ENCODE results near the gene KCND3.

The KCND3 gene

DNA sequence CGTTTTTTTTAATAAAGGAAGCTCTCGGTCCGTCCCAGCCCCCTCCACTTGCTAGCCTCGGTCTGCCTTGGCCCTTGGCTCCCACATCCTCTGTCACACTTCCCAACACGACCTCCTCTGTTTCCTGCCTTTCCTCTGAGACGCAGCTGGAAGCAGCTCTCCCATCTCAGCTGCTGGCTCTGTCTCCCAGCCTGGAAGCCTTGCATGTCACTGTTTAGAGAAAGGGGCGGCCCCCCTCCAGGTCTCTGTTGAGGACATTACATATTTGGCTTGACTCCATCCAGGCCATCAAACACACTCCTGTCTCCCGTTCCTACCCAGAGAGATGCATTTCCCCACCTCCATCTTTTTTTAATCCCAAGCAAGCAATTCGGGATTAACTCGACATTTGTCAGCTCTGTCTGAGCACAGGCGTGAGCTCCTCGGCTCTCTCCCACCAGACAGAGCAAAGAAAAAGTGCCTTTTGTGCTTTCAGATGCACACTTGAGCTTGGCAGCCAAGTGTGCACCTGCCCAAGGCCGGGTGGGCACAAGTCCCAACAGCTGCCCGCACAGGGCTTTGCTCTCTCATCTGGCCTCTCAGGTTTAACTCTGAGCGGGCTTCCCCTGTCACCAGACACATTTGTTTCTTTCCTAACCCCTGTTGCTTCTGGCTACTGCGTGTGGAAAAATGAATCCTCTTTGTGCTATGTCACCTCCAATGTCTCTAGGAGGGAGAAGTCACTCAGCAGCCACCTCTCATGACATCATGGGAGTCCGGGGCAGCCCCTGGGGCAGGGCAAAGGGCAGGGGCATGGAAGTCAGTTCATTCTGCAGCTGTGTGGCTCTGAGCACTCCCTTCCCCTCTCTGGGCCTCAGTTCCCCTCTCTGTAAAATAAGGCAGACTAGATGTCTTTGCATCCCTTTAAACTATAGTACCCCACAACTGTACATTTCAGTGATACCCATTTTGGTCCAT is 108.3 kb downstream of the KCND3 start:
- DNase-seq = no peak

DNA sequence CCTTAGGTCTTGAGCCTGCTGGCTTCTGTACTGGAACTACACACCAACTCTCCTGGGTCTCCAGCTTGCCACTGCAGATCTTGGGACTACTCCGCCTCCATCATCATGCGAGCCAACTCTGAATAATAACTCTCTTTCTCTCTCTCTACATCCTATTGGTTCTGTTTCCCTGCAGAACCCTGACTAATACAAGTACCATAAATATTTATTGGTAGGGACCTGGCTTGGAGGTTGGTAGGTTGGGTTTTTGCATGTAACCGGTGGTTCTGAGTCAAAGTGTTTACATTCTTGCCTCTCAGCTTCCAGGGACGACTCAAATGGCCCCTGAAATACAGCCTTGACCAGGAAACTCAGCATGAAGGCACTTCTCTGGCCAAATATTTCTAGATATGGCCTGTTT is 110.4 kb downstream of the KCND3 start:
- no peak for DNase-seq

DNA sequence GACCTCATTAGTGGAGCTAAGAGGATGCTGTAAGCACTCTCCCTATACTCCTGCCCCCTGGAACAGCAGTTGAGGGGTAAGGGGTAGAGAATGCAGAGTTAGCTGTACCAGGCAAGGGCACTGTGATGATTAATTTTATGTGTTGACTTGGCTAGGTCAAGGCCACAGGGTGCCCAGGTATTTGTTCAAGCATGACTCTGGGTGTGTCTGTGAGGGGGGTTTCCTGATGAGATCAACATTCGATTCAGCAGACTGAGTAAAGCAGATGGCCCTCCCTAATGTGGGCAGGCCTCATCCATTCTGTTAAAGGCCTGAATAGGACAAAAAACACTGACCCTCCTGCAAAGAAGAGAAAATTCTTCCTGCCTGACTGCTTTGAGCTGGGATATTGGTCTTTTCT is 110.8 kb downstream of the KCND3 start:
- no peak for DNase-seq

DNA sequence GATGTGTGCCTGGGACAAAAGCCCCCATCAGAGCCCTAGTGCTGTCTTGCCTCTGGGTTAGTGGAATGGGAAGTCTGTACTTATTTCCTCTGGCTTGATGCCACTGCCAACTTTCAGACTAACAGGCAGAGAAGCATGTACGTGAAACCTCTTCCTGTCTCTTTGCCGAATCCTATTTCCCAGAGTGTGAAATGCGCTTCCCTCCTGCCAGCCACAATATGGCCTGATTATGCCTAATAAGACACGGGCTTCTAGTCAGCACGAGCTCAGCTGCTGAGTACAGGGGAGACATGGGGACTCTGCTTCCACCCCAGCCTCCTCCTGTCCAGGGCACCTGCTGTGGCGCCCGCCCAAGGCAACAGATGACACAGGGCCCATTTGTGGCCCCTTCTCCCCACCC is 111.4 kb downstream of the KCND3 start:
- DNase-seq = no peak

DNA sequence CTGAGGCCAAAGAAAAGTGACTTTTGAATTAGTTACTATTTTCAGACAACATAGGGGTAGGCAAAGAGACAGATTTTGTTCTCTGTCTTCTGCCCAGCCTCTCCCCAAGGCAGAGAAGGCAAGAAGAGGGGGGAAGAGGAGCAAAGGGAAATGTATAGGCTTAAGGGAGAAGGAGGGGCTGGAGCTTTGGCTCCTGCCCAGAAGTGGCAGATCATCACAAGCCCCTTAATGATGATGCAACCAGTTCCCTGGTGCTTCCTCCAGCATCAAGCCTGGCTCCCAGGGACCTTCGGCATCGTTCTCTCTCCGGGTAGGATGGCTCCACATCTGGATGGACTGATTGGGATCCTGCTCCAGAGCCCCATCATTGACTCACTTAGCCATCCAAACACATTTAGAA is 112.8 kb downstream of the KCND3 start:
- DNase-seq = no peak

DNA sequence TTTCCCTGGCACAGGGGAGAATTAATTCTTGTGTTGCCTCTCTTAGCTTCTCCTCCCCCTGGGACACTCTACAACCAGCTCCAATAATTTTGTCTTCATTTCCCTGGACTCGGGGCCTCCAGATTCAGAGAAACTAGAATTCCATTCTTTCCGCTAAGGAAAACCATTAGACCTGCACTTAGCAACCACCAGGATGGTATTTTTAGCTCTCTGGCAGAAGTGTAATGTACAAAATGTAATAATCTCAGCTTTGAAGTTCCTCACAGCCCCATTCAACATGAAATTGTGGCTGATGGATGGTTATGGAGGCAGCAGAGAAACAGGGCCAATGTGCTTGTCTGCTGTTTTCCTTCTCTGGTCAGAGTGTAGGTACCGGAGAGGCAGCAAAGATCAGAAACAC is 113.8 kb downstream of the KCND3 start:
- no peak for DNase-seq

DNA sequence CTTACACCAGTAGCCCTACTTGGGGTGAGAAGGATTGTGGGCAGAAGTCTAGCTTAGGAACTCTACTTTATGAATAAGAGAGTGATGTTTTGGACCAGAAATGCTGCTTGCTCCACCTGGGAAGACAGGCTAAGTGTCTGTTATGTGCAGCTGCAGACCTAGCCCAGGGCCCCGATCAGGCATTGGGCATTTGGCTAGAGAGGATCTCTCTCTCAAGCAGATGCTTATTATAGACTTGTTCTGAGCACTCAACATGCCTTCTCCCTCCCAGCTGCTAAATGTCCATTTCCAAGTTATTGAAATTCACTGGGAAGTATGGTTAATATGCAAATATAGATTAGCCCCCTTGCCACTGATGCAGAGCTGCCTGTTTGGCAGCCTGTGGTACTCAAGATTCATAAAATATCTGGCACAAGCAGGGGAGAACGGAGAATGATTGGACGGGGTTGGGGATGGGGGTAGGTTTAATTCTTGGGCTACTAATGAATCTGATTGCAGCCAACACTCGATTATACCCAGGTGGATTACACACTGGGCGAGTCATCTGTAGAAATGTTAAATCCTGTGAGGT is 115.9 kb downstream of the KCND3 start:
- no peak for DNase-seq

DNA sequence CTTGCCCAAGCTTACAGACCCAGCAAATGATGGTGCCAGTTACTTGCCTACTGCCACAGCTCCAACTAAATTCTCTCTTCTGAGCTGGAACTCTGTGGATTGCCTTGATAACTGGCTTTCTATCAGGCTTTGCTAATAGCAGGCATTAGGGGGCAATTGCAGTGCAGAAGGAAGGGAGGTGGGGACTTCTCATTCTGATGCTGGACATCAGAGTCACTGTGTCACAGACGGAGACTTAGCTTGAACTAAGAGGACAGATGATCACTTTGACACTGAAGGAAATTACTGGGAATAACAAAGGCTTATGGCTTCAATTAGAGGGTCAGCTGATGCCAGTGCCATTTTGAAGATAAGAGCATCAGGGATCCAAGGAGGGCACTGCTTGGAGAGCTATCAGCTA is 119.3 kb downstream of the KCND3 start:
- no peak for DNase-seq

DNA sequence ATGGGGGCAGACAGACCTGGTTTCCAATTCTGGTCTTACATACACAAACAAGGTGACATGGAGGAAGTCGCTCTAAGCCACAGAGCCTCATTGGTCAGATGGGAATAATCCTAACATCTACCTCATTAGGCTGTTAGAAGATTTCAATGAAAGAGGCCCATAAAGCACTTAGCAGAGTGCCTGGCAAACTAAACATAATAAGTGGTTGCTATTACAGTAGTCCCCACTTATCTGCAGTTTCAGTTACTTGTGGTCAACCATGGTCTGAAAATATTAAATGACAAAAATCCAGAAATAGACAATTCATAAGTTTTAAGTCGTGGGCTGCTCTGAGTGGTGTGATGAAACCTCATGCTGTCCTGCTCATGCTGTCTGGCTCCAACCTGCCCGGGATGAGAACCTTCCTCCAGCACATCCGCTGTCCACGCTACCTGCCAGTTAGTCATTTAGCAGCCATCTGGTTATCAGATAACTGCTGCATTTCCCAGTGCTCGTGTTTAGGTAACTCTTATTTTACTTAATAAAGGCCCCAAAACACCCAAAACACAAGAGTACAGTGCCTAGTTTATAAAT is 121.5 kb downstream of the KCND3 start:
- no peak for DNase-seq

DNA sequence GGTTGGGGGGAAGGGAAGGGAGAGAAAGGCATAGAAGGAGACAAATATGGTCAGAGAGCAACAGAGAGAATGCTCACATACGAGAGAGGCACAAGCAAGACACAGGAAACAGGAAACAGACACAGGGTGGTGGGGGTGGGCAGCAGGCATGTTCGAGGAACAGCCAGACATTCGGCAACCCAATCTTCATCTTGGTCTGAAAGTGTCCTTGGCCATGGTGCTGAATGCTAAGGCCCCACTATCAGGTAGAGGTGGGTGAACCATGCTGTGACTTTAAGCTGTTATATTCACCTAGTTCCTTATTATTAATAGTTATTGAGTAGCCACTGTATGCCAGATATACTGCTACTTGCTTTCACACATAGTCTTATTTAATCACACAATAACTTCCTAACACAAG is 124.6 kb downstream of the KCND3 start:
- peak; percentile 8 for DNase-seq

DNA sequence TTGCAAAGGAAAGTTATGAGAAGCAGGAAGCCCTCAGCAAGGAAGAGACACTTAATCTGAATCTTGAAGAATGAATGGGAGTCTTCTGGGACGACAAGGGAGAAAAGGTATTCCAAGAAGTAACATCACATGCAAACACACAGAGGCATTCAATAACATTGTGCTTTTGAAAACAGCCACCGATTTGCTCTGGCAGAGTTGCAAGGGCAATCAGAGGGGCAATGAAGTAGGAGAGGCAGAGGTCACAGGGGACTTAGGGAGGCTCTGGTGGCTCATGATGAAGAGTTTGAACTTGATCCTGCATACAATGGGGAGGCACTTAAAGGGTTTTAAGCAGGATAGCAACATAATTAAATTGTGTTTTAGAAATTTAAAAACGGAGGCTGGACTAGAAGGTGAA is 126.1 kb downstream of the KCND3 start:
- DNase-seq = no peak

DNA sequence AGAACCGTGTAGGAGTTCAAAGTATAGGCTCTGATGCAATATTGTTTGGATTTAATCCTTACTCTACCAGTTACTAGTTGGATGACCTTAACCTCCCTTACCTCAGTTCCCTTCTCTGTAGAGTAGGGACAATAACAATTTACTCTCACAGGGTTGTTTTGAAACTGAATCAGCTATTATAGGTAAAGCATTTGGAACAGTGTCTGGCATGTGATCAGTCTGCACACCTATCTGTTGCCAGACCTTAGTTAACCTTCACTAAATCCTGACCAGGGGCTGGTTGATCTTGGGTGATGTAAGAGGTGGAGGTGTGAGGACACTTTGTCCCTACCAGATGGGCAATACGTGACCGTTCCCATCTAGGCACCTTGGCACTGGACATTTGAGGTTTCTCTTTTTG is 126.9 kb downstream of the KCND3 start:
- no peak for DNase-seq

DNA sequence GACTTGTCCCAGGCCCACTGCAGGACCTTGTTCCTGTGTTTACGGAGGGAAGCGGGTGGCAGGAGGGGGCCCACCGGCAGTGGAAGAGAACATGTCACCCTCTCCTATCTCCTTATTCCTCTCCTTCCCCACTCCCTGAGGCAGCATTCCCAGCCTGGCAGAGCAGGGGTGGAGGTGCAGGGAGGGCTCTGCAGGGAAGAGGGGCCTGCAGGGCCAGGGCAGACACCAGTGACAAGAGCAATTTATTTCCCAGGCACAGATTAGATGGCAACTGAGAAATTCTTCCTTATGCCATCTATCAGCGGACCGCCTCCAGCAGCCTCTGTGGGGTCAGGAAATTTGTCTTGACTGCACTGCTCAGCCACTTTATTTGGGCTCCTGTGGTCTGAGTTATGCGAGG is 127.9 kb downstream of the KCND3 start:
- DNase-seq = no peak

DNA sequence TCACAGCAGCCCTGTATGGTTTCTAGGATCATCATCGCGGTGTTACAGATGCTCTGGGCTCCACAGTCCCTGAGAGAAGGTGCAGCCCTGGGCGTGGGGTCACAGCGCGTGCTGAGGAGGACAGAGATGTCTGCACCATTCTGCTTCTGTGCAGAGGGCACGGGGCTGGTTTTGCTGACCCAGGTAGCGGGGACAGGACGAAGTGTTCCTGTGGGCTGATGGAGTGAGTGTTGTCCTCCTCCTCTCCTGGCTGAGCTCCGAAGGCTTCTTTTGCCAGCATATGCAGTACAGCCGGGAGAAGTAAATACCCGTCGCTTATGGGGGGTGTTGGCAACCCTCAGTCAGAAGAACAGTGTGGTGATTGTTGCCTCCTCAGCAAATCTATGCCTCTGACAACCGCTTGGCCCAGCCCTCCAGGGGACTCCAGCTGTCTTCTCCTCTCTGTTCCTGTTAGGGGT is 132.2 kb downstream of the KCND3 start:
- no peak for DNase-seq

DNA sequence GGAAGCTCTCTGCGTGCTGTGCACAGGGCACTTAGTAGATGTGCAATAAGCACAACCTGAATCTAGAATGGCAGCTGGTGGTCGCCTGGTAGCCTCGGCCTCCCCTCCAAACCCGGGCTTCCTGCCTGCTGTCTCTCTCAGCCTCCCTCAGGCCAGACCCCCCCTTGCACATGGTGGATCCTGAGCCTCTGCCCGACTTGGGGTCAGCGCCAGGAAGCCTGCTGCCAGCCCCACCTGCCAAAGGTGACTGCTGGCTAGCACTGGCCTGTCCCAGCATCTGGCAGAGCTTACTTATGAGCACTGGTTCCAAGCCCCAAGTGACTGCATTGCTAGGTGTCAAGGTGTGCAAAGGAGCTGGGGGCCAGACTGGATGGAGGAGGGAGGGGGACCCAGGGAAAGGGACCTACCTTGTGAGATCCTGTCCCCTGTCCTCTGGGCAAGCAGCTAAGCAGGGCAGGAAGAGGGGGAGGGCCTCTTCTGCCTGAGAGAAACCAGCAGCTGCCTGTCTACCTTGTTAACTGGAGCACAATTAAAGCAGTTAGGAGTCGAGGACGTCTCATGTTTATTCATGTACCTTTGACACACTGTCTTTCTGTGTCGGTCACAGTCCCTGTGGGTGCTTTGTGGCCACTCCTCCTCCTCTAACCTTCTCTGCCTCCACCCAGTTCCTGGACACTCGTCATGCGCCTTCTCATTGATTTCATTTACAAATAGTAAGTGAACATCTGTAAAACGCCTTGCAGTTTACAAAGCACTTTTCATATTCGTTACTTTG is 132.9 kb downstream of the KCND3 start:
- DNase-seq = no peak

DNA sequence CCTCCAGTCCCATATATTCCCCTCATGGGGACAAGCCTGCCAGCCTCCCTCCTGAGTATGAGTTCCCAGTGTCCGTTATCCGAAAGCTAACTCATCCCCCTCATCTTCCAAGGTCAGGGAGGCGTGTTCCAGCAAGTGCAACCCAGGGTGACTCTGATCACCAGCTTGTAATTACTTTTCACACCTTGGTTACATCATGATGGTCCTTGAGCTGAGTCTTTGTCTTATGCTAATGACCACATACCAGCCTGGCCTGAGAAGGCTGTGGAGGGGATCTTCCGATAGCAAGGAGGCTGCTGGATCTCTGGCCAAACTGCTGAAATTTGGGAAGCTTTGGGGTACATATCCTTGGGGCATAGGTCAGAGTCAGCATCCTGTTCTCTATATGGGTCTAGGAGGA is 134.2 kb downstream of the KCND3 start:
- DNase-seq = no peak

DNA sequence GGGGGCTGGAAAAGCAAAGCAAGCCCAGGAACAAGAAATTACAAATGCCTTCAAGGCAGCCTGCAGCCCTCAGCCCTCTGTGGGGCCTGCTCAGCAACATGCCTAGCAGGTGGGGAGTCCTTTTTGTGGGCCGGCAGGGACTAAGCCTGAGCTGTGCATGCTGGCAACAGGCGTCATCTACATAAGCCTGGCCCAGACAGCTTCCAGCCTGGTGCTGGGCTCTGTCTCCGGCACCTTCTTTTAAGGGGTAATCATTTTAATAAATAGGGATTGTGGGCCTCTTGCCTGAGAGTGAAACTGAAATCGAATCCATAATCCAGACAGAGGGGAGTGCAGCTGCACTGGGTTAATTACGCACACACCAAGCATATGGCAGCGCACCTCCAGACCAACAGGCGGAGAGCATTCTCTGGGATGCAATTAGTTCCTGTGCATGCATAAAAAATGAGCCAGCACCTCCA is 137.2 kb downstream of the KCND3 start:
- no peak for DNase-seq

DNA sequence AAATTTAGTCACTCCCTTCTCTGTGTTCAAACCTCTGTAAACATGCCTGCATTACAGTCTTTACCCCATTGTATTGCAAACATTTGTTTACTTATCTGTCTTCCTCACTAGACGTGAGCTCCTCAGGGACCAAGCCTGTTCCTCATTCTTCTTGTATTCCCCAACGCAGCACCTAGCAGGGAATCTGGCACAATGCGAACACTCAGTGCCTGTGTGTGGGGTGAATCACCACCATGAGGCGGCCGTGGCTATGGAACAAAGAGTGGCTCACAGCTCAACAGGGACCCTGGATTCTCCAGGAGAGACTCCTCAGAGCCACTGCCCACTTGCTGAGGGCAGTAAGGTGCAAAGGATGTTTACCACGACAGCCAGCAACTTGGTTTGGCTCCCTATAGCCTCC is 137.9 kb downstream of the KCND3 start:
- no peak for DNase-seq

DNA sequence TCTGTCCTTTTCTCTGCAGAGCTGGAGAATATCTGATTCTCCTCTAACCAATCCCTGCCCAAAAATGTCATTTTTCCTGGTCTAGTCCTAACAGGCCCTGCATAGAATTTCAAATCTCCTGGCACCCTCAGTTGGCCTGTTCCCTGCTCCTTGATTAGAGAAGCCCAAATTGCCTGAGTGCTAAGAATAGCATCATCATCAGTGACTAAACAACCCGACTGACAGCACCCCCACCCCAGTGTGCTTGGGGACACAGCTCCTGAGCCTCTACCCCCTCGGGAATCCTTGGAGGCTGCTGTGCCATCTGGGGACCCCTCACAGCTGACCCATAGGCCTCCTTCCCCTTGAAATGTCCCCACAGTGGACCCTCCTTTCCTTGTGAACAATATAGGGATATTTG is 139.4 kb downstream of the KCND3 start:
- no peak for DNase-seq

DNA sequence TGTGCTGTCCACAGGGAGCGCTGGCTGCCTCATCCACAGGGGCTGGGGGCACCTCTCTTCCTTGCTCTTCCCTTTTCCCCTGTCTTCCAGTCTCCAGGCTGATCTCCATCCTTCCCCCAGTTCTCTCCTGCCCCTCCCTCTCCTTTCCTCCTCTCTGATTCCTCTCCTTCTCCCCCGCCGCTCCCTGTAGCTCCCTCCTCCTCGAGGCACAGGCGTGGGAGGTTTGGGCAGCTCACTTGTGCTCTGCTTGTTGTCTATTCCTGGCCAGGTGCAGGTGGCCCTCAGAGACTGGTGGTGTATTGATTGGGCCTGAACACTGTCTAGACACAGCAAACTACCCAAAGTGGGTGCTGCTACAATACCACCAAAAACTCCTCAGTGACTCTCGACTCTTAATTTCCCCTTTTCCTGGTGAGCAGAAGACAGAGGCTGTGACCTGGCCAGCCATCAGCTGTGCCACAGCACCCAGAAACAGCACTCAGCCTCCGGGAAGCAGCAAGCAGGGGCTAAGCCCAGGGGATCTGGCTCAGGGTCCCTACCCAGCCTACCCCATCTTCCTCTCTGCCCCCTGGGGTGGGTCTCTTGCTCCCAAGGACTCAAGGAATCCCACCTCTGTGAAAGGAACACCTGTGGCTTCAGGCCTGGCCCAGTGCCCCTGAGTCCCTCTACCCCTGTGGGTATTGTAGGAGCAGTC is 140.5 kb downstream of the KCND3 start:
- no peak for DNase-seq

DNA sequence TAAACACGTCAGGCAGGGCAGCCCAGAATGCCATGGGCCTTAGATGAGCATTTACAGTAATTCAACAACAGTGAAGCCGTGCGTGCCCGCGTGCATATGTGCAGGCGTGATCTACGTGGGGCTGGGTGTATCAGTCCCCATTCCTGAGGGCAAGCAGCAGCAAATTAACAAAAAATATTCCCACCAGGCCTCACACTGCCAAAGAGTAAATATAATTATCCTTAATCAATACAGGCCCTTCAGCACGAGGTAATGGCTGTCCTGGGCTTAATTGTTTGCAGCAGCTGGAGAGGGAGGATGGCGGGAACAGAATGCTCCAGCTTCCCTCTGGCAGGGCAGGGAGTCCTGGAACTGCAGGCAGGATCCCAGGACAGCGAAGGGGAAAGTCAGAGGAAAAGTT is 142.0 kb downstream of the KCND3 start:
- DNase-seq = no peak

DNA sequence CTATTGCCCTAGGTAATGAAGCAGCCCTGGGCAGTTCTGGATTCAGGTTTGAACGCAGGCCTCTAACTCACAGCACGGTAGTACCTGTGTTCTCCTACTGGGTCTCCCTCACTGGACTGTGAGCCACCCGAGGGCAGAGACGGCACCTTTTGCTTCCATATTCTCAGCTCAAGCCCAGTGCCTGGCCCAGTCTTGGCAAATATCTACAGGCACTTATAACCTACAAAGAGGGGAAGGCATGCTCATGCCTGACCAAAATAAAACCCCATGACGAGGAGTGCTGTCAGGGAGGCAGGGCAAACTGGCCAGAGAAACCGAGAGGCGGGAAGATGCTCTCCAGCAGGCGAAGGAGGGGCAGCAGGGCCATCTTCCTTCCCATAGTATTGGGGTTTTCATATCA is 142.6 kb downstream of the KCND3 start:
- DNase-seq = no peak

Data from fibroblast of skin of back (primary cell).